Raji (cell line): Measurements from ENCODE around the gene APBB2.

Experiments used
- POLR2A ChIP-seq: IDR thresholded peaks from 2 replicates; pipeline ENCODE4 v1.6.1; 2011; ENCODE audit warnings: low read depth, low read length, control low read depth; ENCODE audit not compliant: insufficient read depth

APBB2 gene

DNA sequence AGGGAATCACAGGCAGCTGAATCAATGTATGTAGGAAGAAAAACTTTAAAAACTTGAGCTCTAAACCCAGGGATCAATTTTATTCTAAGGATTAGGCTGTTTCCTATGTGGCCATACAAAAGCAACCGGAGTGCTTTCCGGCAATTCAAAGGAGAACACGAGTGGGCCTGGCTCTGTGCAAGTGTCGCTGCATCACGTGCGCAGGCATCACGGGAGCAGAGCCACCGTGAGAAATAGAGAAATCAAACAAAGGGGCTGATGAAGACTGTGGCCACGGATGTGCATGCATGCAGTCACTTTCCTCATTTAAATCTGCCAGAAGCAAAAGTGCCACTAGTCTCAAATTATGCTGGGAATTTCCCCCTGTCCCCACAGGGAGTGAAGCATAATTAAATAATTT is 267.7 kb downstream of the APBB2 start:
- TF ChIP-seq POLR2A, result no peak

DNA sequence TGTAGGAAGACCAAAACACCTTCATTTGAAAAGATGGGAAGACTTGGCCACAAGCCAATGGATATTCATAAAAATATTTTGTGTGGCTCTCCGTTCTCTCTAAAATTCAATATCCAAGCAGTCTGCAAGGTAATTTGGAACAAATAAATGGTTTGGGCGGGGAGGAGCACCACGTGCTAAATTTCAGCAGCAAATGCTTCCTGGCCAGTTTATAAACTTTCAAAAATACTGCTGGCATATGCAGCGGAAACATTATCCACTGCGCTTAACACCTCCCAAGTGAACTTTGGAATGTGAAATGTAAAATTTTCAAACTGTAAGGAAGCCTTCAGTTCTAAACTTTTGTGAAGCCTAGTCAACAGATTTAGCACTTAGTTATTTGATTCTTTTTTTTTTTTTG is 273.6 kb downstream of the APBB2 start:
- TF ChIP-seq POLR2A, result no peak

DNA sequence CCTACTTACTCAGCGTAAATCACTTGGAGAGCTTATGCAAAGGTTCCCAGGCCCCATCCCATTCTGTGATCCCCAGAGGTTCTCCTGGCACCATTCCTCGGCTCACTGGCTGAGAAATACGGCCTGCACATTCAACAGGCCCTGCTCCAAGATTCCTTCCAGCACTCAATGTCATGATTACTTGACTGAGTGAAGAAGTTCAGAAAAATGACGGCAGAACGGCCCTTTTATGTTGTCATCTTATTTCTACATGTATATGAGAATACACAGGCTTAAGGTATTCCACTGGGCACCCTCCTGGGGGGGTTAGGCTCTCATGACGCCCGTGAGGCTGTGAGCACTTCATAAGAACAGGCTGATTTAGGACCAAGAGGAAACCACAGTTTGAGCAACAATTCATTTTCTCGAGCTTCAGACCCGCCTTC is 274.0 kb downstream of the APBB2 start:
- no peak for TF ChIP-seq POLR2A

DNA sequence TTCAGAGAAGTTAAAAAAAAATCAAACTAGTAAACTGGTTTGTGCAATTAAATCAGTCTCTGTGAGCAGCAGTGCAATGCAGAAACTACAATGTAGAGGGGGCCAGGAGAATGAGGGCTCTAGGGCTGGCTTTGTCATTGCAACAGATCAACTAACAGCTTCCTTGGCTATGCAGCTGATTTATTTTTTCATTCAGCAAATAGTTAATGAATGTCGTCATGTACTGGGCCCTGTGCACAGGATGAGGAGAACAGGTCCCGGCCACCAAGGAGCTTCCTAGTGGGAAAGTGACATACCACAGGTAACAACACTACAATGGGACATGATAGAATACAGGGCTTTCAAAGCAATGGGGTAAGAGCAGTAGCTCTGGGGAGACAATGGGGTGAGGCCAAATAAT is 274.5 kb downstream of the APBB2 start:
- TF ChIP-seq POLR2A, result no peak

DNA sequence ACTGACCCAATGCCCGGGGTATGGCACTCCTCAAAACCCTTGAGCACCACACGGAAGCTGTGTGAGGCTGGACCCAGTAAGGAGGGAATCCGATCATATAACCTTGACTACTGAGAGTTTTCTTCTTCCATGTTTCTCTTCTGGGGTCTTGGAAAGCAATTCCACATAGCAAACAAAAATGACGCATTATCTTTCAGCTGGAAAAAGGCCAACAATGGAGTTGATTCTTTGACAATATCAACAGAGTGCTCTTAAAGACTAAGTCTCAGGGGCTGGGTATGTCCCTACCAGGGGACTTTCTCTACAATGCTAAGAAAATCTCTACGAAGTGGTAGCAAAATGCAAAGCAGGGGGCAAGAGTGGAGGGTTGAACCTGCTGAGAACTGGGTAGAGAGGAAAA is 276.0 kb downstream of the APBB2 start:
- TF ChIP-seq POLR2A, result no peak

DNA sequence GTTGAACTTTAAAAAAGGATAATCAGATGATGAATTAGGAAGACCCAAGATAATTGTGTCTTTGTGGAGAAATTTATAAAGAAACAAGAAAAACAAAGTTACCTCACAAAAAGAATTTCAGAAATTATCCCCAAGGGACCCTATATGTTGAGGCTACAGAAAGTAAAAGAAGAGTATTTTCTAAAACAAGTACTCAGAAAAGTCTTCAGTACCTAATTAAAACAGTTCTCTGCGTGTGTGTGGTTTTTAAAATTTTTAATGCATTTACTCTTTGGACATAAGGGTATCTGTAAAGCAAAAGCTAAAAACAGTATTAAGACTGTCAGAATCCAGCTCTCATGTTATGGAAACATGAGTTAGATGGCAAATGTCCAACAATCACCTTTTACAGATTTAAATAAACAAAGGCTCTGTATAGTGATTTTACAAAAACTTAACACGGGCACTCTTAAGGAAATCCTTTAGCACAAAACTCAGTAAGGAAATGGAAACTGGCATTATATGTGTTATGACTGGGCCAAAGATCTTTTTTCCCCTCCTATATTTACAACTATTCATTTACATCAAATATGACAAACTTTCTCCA is 277.1 kb downstream of the APBB2 start:
- TF ChIP-seq POLR2A, result no peak

DNA sequence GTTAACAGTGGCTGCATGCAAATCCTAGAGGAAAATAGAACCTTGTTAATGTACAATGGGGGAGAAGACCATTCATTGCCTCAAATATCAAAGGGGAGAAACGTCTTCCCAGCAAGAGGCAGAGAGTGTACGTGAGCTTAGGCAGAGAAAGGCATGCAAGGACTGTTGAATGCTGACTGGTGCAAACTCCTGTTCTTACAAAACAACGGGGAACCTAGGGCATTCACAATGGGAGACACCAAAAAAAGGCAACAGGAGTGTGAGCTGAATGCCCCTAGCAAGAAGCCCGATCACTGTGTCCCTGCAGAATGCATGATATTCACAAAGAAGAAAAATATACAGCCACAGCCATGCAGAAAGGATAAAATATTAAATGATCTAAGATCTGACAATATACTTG is 279.7 kb downstream of the APBB2 start:
- TF ChIP-seq POLR2A, result no peak

DNA sequence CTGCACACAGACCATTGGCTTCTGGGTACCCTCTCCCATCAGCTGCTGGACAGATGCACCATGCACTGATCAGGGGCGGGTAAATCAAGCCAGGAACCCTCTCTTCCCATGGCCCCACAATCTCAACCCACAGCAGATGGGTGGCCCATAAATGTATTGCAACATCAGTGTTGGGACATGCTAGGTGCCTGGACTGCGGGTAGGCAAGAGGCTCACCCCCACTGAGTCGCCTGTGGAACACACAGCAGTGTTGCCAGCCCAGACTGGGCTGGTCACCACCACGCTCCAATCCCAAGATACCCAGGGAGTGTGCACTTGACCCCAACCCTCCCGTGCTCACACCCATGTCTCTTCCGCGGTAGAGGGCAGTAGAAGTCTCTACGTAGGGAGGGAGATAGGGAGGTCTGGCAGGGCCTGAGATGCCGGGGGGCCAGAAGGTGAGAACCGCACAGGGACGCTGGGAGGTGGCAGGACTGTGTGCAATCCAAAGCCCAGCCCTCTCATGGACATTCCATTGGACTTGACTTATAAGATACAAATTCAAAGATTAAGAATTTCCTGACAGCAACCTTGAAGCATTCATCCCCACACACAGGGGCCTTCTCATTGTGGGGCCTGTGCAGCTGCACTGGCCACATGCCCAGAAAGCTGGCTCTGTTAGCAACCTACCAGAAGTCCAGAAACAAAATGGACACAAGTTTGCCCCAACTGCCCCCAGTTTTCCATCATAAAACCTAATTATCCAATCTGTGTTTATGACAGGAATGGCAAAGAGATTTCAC is 280.9 kb downstream of the APBB2 start:
- no peak for TF ChIP-seq POLR2A

DNA sequence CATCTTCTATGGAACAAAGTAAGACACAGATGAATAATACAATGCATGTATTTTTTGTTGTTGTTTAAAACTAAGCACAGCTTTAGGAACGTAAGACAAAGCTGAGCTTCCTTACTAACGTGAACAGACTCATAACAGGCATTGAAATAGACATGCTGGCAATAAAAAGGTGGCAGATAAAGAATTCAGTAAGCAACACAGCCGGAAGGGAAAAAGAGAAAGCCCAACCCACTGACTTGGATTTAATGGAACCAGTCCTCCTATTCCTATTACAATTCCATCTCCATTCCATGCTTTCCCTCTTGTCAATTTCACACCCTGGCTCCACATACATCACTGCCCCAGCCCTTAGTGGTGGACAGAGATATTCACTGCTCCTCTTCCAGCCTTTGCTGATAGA is 282.5 kb downstream of the APBB2 start:
- no peak for TF ChIP-seq POLR2A

DNA sequence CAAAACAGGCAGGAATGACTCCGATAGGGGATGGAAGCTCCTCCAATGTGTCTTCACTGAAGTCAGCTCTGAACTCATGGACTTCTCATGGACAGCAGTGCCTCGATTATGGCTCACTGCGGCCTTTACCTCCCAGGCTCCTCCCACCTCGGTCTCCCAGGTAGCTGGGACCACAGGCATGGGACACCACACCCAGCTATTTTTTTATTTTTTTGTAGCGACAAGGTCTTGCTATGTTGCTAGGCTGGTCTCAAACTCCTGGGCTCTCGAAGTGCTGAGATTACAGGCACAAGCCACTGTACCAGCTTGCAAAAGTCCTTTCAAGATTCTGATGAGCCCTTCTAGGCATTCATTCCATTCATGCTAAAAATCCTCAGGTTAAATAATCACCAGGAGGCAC is 283.1 kb downstream of the APBB2 start:
- TF ChIP-seq POLR2A, result no peak

DNA sequence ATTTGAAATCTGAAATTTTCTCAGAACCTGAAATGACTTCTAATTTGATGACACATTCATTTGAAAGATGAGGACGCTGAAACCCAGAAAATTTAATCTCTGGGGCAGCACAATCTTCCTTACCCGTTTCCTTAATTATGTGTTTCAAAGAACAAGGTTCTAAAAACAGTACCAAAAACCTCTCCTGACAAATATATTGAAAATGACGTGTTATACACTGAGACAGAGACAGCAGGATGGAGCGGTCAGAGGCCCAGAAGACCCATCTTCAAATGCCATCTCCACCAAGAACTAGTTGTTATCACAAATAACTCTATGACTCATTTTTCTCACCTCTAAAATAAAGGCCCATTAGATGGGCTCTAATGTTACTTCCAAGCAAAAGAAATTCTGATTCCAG is 287.3 kb downstream of the APBB2 start:
- TF ChIP-seq POLR2A, result no peak

DNA sequence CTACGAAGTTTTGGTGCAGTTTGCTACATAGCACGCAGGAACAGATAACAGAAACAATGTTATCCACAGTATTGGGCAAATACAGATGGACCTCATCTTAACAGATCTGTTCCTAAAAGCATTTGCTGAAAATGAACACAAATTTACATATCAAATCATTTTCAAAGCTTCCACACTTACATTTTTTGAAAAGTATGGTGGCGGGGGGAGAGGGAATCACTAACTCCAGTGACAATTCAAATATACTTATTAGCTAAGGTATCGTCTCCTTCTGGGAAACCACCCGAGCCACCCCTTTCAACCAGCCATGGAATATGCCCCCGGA is 289.6 kb downstream of the APBB2 start:
- TF ChIP-seq POLR2A, result no peak

DNA sequence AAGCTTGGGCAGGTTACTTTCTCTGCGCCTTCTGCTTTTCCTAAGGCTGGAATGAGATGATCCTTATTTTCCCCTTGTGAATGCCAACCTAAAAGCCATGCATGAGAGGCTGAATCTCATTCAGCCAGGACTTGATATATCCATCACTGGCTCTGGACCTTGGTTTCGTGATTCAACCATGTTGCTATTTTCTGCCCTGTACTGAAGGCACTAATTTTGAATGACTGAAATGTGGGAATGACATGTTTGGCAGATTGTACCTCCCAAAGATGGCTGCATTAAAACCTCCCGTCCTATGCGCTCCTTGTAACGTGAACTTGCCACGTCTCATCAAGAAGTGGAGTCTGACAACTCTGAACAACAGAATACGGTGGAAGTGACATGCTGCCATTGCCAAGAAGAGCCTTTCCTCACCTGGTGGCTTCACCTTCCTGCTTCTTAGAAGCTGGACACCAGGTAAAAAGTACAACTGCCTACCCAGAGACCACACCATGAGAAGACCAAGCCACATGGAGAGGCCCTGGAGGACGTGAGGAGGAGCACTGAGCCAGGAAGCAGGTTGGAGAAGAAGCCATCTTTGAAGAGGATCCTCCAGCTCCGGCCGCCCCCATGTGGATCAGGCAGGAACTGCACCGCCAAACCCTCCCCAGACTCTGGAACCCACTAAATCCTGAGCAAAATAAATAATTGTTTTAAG is 290.1 kb downstream of the APBB2 start:
- TF ChIP-seq POLR2A, result no peak

DNA sequence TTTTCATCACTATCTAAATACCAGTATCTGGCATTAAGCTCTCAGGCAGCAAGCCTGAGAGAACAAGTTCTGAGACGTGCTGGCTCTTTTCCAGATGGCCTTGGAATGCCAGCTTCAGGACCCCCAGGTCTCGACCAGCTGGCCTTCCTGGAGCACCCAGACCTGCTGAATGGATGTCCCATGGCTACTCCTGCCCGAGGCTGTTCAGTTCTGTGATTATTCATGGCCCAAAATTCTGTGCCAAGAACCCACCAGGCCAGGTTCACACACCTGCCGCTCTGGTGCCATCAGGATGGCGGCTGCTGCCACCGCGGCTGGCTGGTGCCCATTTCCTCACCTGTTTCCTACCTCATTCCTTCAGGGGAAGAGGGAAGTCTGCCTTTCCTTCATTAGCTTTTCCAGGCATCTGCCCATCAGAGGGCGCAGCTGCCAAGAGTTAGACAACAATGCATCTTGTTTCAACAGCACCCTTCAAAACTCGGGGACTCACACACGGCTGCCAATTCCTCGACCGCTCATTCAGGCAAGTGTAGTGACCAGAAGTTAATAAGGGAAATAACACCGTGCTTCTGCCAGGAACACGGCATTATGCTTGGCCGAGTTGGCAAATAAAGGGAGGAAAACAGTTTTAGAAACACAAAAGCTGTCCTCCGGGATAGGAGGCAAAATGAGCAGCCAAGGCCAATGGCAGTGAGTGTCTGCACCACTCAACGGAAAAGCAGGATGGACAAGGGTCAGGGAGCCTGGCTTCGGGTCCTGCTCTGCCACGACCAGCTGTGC is 290.8 kb downstream of the APBB2 start:
- no peak for TF ChIP-seq POLR2A

DNA sequence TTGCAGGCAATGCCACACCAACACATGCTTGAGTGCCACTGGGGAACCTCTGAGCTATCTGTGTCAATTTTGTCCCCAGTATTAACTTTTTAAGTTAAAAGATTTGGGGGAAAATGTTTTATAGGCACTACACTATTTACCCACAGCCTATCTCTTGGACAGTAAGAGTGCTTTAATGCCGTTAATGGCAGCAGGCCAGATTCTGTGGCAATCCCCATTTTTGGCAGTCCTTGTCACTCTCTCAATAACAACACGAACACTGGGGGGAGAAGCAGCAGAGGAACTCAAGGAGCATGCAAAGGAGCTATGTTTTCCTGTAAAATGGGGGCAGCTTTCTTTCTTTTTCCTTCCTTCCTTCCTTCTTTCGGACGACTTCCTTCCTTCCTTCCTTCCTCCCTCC is 296.0 kb downstream of the APBB2 start:
- TF ChIP-seq POLR2A, result no peak

DNA sequence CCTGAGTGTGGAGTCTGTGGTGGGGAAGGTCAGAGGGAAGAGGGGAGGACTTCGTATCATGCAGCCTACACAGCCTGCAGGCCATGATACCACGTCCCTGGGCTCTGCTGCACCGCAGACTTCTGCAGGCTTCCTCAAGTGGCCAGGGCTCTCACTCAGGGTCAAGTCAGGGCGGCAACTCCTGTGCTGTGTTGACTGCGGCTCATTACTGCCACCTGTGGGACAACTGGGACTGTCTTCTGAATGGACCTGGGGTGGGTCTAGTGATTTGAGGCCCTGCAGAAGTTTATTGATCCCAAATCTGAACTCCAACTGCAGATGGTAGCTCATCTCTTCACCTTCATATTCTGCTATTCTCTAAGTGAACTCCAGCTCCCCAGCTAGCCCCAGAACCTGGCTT is 297.5 kb downstream of the APBB2 start:
- no peak for TF ChIP-seq POLR2A

DNA sequence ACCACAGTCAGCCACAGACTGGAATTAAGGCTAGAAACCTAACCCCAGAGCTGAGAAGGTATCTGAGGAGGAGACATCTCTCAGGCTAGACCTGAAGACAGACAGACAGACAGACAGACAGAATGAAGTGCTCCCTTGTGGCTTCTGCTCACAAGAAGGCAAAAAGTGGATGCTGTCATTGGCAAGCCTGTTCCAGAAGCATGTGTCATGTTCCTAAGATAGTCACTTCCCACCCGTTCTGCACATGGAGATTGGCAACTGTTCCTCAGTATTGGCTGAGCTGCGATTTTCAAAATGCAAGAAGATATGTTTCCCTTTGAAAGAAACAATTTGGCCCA is 298.2 kb downstream of the APBB2 start:
- no peak for TF ChIP-seq POLR2A
